IMR-90 (cell line): Measurements from ENCODE around the gene CALML3. TPM values are rescaled to one million over a fixed set of nuclear protein-coding genes. Genes with fewer than 3 reads are reported as not detected.

Experiments
- ATAC-seq: fragments of 200-7000 bp; cut with Tn5 transposase; 2 replicates; pipeline ENCODE4 v1.9.1; 2020; ENCODE audit warnings: low read depth, mild to moderate bottlenecking, moderate library complexity
- BruUV-seq: library from RNA; stranded (reverse); fragments of 400-500 nt; replicated peaks from 2 replicates; lab custom pipeline; 2021; lab: Mats Ljungman, UMichigan
- CTCF ChIA-PET: fragments of 300-600 bp; formaldehyde crosslinking; extraction: SDS; loops from one replicate; lab custom pipeline; 2021; ENCODE audit warnings: antibody characterized with exemption; lab: Yijun Ruan, JAX
- POLR2A ChIA-PET: fragments of 300-600 bp; sonication (Branson Sonifier 250); formaldehyde crosslinking; loops from one replicate; lab custom pipeline; 2022; ENCODE audit warnings: antibody characterized with exemption; ENCODE audit not compliant: unreplicated experiment; lab: Charles Lee
- DNase-seq: peaks from one replicate; pipeline ENCODE4 v3.0.0; 2013
- H2AFZ ChIP-seq: replicated peaks from 2 replicates; pipeline ENCODE3; 2013; ENCODE audit warnings: low read length, mild to moderate bottlenecking; ENCODE audit not compliant: poor library complexity
- H2AK5ac ChIP-seq: 2 replicates; pipeline ENCODE4 v1.6.1; 2013; ENCODE audit warnings: low read depth, low read length, inconsistent platforms
- H2AK9ac ChIP-seq: replicated peaks from 2 replicates; pipeline ENCODE3; 2013; ENCODE audit warnings: mild to moderate bottlenecking, low read depth, low read length, moderate library complexity; ENCODE audit not compliant: poor library complexity
- H2BK120ac ChIP-seq: 2 replicates; pipeline ENCODE4 v1.6.1; 2013; ENCODE audit warnings: low read depth, low read length, inconsistent platforms
- H2BK15ac ChIP-seq: 3 replicates; pipeline ENCODE4 v1.6.1; 2013; ENCODE audit warnings: low read depth, low read length, inconsistent platforms
- H2BK20ac ChIP-seq: 2 replicates; pipeline ENCODE4 v1.6.1; 2013; ENCODE audit warnings: low read depth, mild to moderate bottlenecking, inconsistent platforms, low read length, moderate library complexity
- H2BK5ac ChIP-seq: 2 replicates; pipeline ENCODE4 v1.6.1; 2013; ENCODE audit warnings: mild to moderate bottlenecking, low read depth, low read length, inconsistent platforms; ENCODE audit not compliant: poor library complexity, severe bottlenecking
- H3K14ac ChIP-seq: replicated peaks from 2 replicates; pipeline ENCODE4 v1.6.1; 2013; ENCODE audit warnings: low read depth, low read length, inconsistent platforms
- H3K18ac ChIP-seq: 2 replicates; pipeline ENCODE4 v1.6.1; 2013; ENCODE audit warnings: low read depth, low read length, control low read depth
- H3K23ac ChIP-seq: 2 replicates; pipeline ENCODE4 v1.6.1; 2013; ENCODE audit warnings: low read depth, low read length, inconsistent platforms
- H3K27ac ChIP-seq: 2 replicates; pipeline ENCODE4 v1.5.1; 2013; ENCODE audit warnings: mild to moderate bottlenecking, control low read depth, low read length; ENCODE audit not compliant: insufficient read depth
- H3K27me3 ChIP-seq: 2 replicates; pipeline ENCODE4 v1.6.1; 2013; ENCODE audit warnings: low read length; ENCODE audit not compliant: control insufficient read depth, insufficient read depth
- H3K36me3 ChIP-seq: 2 replicates; pipeline ENCODE4 v1.6.1; 2013; ENCODE audit warnings: low read length, mixed read lengths; ENCODE audit not compliant: control insufficient read depth, insufficient read depth
- H3K4ac ChIP-seq: 2 replicates; pipeline ENCODE4 v1.6.1; 2013; ENCODE audit warnings: low read depth, low read length, inconsistent platforms
- H3K4me1 ChIP-seq: 2 replicates; pipeline ENCODE4 v1.6.1; 2013; ENCODE audit warnings: low read length, mixed read lengths; ENCODE audit not compliant: control insufficient read depth, insufficient read depth
- H3K4me2 ChIP-seq: 2 replicates; pipeline ENCODE4 v1.6.1; 2013; ENCODE audit warnings: low read depth, mild to moderate bottlenecking, control low read depth, low read length, moderate library complexity
- H3K4me3 ChIP-seq: 2 replicates; pipeline ENCODE4 v1.5.1; 2013; ENCODE audit warnings: low read depth, mild to moderate bottlenecking, control low read depth, low read length, moderate library complexity; ENCODE audit not compliant: insufficient read depth
- H3K56ac ChIP-seq: 2 replicates; pipeline ENCODE4 v1.6.1; 2013; ENCODE audit warnings: low read length, inconsistent platforms; ENCODE audit not compliant: insufficient read depth; ENCODE audit errors: extremely low read depth
- H3K79me1 ChIP-seq, 2 experiments: 2 replicates each; pipeline ENCODE4 v1.6.1; 2013; ENCODE audit warnings: low read length in 2 of 2, inconsistent platforms in 1 of 2, low read depth in 1 of 2
- H3K9ac ChIP-seq: 2 replicates; pipeline ENCODE4 v1.6.1; 2013; ENCODE audit warnings: low read depth, low read length, control low read depth
- H3K9me1 ChIP-seq: 2 replicates; pipeline ENCODE4 v1.6.1; 2013; ENCODE audit warnings: low read length, inconsistent platforms; ENCODE audit not compliant: insufficient read depth
- H3K9me3 ChIP-seq: 2 replicates; pipeline ENCODE4 v1.6.1; 2013; ENCODE audit warnings: low read length; ENCODE audit not compliant: control insufficient read depth, insufficient read depth
- H4K20me1 ChIP-seq: 2 replicates; pipeline ENCODE4 v1.6.1; 2013; ENCODE audit warnings: low read length, inconsistent platforms; ENCODE audit not compliant: insufficient read depth
- H4K5ac ChIP-seq: 2 replicates; pipeline ENCODE4 v1.6.1; 2013; ENCODE audit warnings: mild to moderate bottlenecking, low read depth, low read length, control low read depth
- H4K8ac ChIP-seq, 2 experiments: 2 replicates each; pipeline ENCODE4 v1.6.1; 2013; ENCODE audit warnings: low read depth in 2 of 2, low read length in 2 of 2, control low read depth in 1 of 2, inconsistent platforms in 1 of 2
- H4K91ac ChIP-seq: 2 replicates; pipeline ENCODE4 v1.6.1; 2013; ENCODE audit warnings: low read depth, low read length, inconsistent platforms; ENCODE audit not compliant: insufficient read depth
- CHD1 ChIP-seq: IDR thresholded peaks from 2 replicates; pipeline ENCODE4 v1.6.1; 2012; ENCODE audit warnings: low read depth, low read length, improper control_type of control experiment
- MXI1 ChIP-seq: IDR thresholded peaks from 2 replicates; pipeline ENCODE4 v1.6.1; 2012; ENCODE audit warnings: low read depth, mild to moderate bottlenecking, low read length, moderate library complexity, borderline replicate concordance
- RCOR1 ChIP-seq: IDR thresholded peaks from 2 replicates; pipeline ENCODE4 v1.6.1; 2012; ENCODE audit warnings: mild to moderate bottlenecking, low read length, improper control_type of control experiment; ENCODE audit not compliant: insufficient replicate concordance
- SMC3 ChIP-seq: fragments of 150-350 bp; IDR thresholded peaks from 2 replicates; pipeline ENCODE4 v1.6.1; 2016; ENCODE audit warnings: low read depth, mild to moderate bottlenecking, antibody characterized with exemption, low read length, moderate library complexity
- WGBS, 2 experiments: methylation state at CpG; one replicate each; pipeline versions ENCODE4 v1.1.5 to v1.1.7; 2013; ENCODE audit warnings: missing lambda C conversion rate in 2 of 2; ENCODE audit not compliant: insufficient read length in 1 of 2; ENCODE audit errors: extremely low coverage in 2 of 2; 5-methylcytosine and 5-hydroxymethylcytosine counted together
- dilution Hi-C: fragments of 300-500 bp; cut with HindIII; formaldehyde crosslinking; loops from one replicate; pipeline ENCODE4 v1.14.3; 2018; ENCODE audit warnings: low sequenced_read_pairs; ENCODE audit not compliant: unreplicated experiment
- in situ Hi-C: fragments of 300-500 bp; cut with MboI; formaldehyde crosslinking; loops from 3 replicates; pipeline ENCODE4 v1.14.3; 2019; ENCODE audit warnings: low sequenced_read_pairs, inconsistent platforms, mixed read lengths
- intact Hi-C: fragments of 100-400 bp; cut with micrococcal nuclease; formaldehyde crosslinking; loops from 2 replicates; pipeline ENCODE4 v1.10.0; 2022
- polyA plus RNA-seq, 3 experiments: library from polyadenylated mRNA; depleted of rRNA; stranded (reverse); fragments of >200 nt; gene quantifications; 2 replicates each; pipeline ENCODE4 v1.2.3, GENCODE V29; 2012; ENCODE audit warnings: low replicate concordance in 1 of 3
- total RNA-seq: library from RNA; depleted of rRNA; stranded (reverse); fragments of >200 nt; gene quantifications from 2 replicates; pipeline ENCODE4 v1.2.3, GENCODE V29; 2012

CALML3 gene
- total and polyA plus RNA-seq, 2 of the 4 experiments (the other 2 are of a cell fraction) = not detected

DNA sequence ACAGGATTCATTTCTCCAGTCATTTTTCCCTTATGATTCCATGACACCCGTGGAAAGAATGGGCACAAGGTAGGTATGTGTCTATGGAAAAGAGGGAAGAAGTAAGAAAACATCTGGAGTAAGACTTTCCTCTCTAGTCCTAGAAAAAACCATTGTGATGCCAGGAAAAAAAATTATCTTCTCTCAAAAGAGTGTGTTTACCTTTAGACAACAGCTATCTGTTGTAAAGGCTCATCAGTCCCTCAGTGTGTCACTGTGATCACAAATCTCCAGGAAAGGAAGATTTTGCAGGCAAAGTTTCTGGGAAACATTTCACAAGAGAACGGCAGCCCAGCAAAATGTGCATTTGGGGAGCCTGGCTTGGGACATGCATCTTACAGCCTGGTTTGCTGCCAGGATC is 44.8 kb downstream of the CALML3 start:
- no peaks in the 10 kb centered on the region for H3K36me3 ChIP-seq
- no peak overlapping the region for H2BK15ac ChIP-seq
- no peaks in the 10 kb centered on the region for H4K20me1 ChIP-seq
- H2BK20ac ChIP-seq = no peak overlapping the region
- H2AFZ ChIP-seq = no peak overlapping the region
- ATAC-seq = no peak
- H2BK120ac ChIP-seq = no peak overlapping the region
- no peaks in the 10 kb centered on the region for H3K9me3 ChIP-seq
- no peak overlapping the region for H3K18ac ChIP-seq
- H3K27me3 ChIP-seq = no peaks in the 10 kb centered on the region
- intact Hi-C loops = no loop called here
- ChIA-PET POLR2A (no interaction called here), CTCF (no interaction called here)
- H3K23ac ChIP-seq = no peak overlapping the region
- DNase-seq = no peak
- H3K9ac ChIP-seq = no peak overlapping the region
- H2AK9ac ChIP-seq = no peak overlapping the region
- in situ Hi-C loops = no loop called here
- H4K91ac ChIP-seq = no peak overlapping the region
- WGBS, 2 experiments = 75% methylated on average over 1 of the region's 2 CpGs; no CpG with 5 or more reads in 1 of the 2 experiments
- H3K9me1 ChIP-seq = peaks cover 17% of the 10 kb centered on the region
- no peak overlapping the region for H2BK5ac ChIP-seq
- no peak overlapping the region for H2AK5ac ChIP-seq
- TF ChIP-seq MXI1 (no peak), CHD1 (no peak), SMC3 (no peak), RCOR1 (no peak)
- H3K14ac ChIP-seq = no peak overlapping the region
- peaks cover 15% of the 10 kb centered on the region for H3K4me1 ChIP-seq
- no peak overlapping the region for H3K4me3 ChIP-seq
- no peak overlapping the region for H4K5ac ChIP-seq
- dilution Hi-C loops = no loop called here
- H3K4ac ChIP-seq = no peak overlapping the region
- H4K8ac ChIP-seq = no peak overlapping the region
- H3K56ac ChIP-seq = no peak overlapping the region
- H3K4me2 ChIP-seq = no peak overlapping the region
- no peak overlapping the region for H3K27ac ChIP-seq
- no peaks in the 10 kb centered on the region; a peak in 1 of 4 replicates for H3K79me1 ChIP-seq
- BruUV-seq = no TSS peak
